ENCODE results near the gene ATP2B2. TPM values are rescaled to one million over a fixed set of nuclear protein-coding genes. Genes with fewer than 3 reads are reported as not detected.

Gene ATP2B2
- total RNA-seq, 4 donors from 2014 or later = 0.42 to 2.0 (median 1.1) TPM

DNA sequence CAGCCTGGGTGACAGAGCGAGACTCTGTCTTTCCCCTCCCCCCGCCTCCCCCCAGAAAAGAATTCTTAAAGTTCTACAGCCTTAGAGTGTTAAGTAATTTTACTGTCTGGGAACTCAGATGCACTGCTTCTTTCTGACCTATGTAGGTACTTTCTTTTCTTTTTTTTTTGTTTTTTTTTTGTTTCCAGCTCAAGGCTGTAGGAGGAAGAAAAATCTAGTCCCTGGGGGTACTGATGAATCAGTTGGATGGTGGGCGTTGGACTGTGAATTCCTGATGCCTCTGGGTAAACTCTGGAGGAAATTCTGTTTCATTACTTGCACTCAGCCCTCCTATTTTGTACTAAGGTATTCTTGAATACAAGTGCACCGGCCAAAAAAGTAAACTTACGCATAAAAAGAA, 223.4 kb downstream of the ATP2B2 start:
- H3K4me1 ChIP-seq = peaks cover 0 to 5% (median 0%) of the 10 kb centered on the region in 4 donors
- no peak overlapping the region for H3K4me3 ChIP-seq
- WGBS, 2 donors = 66 to 75% methylated on average over 5 of the region's 5 CpGs
- H3K27me3 ChIP-seq = no peaks in the 10 kb centered on the region
- H3K9me3 ChIP-seq = no peaks in the 10 kb centered on the region
- H3K36me3 ChIP-seq = peaks cover 0 to 76% (median 29%) of the 10 kb centered on the region in 3 donors
- no peak for TF ChIP-seq POLR2A (IDR thresholded peaks at IDR 0.05)
- no peak for TF ChIP-seq EP300 (IDR thresholded peaks at IDR 0.05)
- TF ChIP-seq, protein P1, sequence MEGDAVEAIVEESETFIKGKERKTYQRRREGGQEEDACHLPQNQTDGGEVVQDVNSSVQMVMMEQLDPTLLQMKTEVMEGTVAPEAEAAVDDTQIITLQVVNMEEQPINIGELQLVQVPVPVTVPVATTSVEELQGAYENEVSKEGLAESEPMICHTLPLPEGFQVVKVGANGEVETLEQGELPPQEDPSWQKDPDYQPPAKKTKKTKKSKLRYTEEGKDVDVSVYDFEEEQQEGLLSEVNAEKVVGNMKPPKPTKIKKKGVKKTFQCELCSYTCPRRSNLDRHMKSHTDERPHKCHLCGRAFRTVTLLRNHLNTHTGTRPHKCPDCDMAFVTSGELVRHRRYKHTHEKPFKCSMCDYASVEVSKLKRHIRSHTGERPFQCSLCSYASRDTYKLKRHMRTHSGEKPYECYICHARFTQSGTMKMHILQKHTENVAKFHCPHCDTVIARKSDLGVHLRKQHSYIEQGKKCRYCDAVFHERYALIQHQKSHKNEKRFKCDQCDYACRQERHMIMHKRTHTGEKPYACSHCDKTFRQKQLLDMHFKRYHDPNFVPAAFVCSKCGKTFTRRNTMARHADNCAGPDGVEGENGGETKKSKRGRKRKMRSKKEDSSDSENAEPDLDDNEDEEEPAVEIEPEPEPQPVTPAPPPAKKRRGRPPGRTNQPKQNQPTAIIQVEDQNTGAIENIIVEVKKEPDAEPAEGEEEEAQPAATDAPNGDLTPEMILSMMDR (IDR thresholded peaks at IDR 0.05) = no peak
- DNase-seq (ENCODE audit: low spot score in 2 of 2) = no peak
- H3K27ac ChIP-seq = no peak overlapping the region

DNA sequence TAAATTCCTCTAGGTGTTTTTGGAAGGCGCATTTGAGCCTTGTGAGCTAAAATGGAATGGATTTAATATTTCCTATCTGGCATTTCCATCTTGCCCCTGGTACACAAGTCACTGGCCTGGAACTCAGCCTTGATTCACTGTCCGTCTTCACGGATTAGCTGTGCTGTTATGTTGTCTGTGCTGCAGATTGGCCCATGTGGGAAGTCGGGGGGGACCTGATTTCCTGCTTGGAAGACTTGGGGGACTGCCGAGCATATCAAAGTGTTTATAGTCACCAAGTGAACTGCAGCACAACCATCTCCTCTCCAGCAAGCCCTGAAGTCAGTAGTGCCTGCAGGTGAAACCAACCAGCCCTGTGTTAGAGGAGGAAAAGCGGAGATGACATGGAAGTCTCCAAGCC, 224.8 kb downstream of the ATP2B2 start:
- H3K36me3 ChIP-seq = peaks cover 0 to 78% (median 29%) of the 10 kb centered on the region in 3 donors
- 85 to 88% methylated on average over 6 of the region's 6 CpGs for WGBS, 2 donors

DNA sequence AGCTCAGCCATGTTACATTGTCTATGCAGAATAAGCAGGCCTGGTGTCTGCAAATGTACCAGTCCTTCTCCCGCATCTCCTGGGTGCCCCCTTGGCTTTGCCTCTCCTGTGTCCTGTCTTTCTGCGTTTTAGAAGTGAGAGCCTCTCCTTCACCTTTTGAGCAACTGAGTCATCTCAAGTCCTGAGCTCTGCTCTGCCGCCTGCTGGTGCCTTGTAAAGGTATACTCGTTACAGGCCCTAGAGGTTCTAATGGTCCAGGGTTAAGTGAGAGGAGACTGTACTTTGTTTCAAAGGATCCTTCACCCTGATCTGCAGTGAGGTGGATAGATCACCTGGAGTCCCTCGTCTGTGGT, 225.2 kb downstream of the ATP2B2 start:
- Histone ChIP-seq H3K27ac (no peak overlapping the region), H3K4me1 (peaks cover 0 to 3% (median 0%) of the 10 kb centered on the region in 4 donors), H3K27me3 (no peaks in the 10 kb centered on the region), H3K36me3 (peaks cover 0 to 74% (median 29%) of the 10 kb centered on the region in 3 donors), H3K9me3 (no peaks in the 10 kb centered on the region), H3K4me3 (no peak overlapping the region)
- TF ChIP-seq, protein P1 (IDR thresholded peaks at IDR 0.05) = no peak
- TF ChIP-seq POLR2A (IDR thresholded peaks at IDR 0.05) = no peak
- no peak for TF ChIP-seq EP300 (IDR thresholded peaks at IDR 0.05)
- WGBS, 2 donors = 67 to 78% methylated on average over 5 of the region's 5 CpGs
- no peak for DNase-seq (ENCODE audit: low spot score in 2 of 2)

More for the DNA sequence above, 224.8 kb downstream of the ATP2B2 start:
- Histone ChIP-seq H3K27ac (no peak overlapping the region), H3K4me3 (no peak overlapping the region), H3K27me3 (no peaks in the 10 kb centered on the region), H3K9me3 (no peaks in the 10 kb centered on the region), H3K4me1 (peaks cover 0 to 3% (median 0%) of the 10 kb centered on the region in 4 donors)
- no peak for DNase-seq (ENCODE audit: low spot score in 2 of 2)
- TF ChIP-seq EP300 (IDR thresholded peaks at IDR 0.05) = no peak
- TF ChIP-seq POLR2A (IDR thresholded peaks at IDR 0.05) = no peak
- TF ChIP-seq, protein P1 (IDR thresholded peaks at IDR 0.05) = no peak

DNA sequence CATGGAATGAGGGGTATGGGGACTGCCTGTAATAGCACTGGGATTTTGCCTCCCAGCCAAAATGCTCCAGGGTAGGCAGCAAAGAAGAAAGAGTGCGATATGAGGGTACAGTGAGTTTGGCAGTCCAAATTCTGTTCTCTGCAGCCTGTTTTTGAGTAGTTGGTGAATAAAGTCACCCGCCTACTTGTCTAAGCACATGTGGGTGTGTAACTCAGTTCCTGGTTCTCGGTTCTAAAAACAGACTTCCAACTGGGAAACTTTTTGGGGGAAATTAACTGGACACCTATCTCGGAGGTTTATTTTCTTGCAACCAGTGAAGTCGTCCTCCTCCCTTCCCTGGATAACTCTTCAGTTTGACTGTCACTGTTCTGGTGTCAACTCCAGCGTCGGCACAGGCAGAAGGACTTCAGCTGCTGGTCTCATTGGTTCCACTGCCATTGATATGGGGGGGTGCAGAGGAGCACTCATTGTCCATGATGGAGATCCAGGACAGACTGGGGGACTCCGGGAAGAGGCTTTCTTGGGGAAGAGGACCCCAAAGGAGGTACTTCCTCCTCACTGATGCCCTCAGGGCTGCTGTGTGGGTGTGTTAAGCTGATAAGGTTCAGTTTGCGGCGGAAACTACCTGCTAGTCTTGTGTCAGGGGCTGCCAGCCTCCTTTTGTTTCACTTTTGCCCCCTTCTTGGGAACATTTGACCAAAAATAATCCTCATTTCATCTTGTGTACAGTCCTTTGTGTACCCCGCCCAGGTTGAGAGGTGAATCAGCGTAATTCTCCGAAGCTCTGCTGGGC, 225.8 kb downstream of the ATP2B2 start:
- Histone ChIP-seq H3K36me3 (peaks cover 0 to 68% (median 29%) of the 10 kb centered on the region in 3 donors), H3K4me3 (no peak overlapping the region), H3K4me1 (peaks cover 0 to 7% (median 0%) of the 10 kb centered on the region in 4 donors), H3K9me3 (no peaks in the 10 kb centered on the region), H3K27me3 (no peaks in the 10 kb centered on the region), H3K27ac (no peak overlapping the region)
- 88 to 90% methylated on average over 13 of the region's 13 CpGs for WGBS, 2 donors
- no peak for DNase-seq (ENCODE audit: low spot score in 2 of 2)
- no peak for TF ChIP-seq EP300 (IDR thresholded peaks at IDR 0.05)
- no peak for TF ChIP-seq POLR2A (IDR thresholded peaks at IDR 0.05)
- TF ChIP-seq, protein P1 (IDR thresholded peaks at IDR 0.05) = no peak

DNA sequence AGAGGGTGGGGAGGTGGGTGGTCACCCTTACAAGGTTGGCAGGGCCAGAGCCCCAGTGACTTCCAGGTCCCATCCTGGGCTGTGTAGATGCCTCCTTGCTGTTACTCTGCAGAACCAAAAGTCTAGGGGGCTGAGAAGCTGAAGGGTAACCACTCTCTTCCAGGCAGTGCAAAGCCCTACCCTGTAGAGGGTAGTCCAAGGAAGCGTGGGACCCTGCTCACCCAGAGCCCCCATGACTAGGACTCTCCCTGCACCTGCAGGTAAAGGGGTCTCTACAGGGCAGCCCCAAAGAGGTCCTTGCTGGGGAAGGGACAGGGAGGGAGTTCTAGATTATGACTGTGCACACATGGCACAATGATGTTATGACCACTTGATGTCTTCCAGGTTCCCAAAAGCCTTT, 226.9 kb downstream of the ATP2B2 start:
- no peak for DNase-seq (ENCODE audit: low spot score in 2 of 2)
- H3K36me3 ChIP-seq = peaks cover 0 to 60% (median 29%) of the 10 kb centered on the region in 3 donors
- H3K27ac ChIP-seq = peak overlapping the region in 1 of 4 donors; percentile 13
- H3K4me1 ChIP-seq = peaks cover 0 to 18% (median 6%) of the 10 kb centered on the region in 4 donors
- H3K9me3 ChIP-seq = no peaks in the 10 kb centered on the region
- H3K27me3 ChIP-seq = no peaks in the 10 kb centered on the region
- WGBS, 2 donors = 100% methylated on average over 1 of the region's 1 CpG
- TF ChIP-seq, protein P1 (IDR thresholded peaks at IDR 0.05) = no peak
- TF ChIP-seq EP300 (IDR thresholded peaks at IDR 0.05) (no peak), POLR2A (IDR thresholded peaks at IDR 0.05) (no peak)
- no peak overlapping the region for H3K4me3 ChIP-seq

All from tibial nerve (tissue), 4 donors.